HCT116 (cell line): Measurements from ENCODE around the gene HOPX.

Source experiments
- CTCF ChIP-seq, 3 experiments: fragments of 200-600 bp in 1 of 3; sonication (generic) in 1 of 3; IDR thresholded peaks in 2 of 3; conservative IDR thresholded peaks in 1 of 3; 2 replicates each; pipeline ENCODE4 v1.5.1; 2012 to 2017; ENCODE audit warnings: low read depth in 2 of 3, low read length in 2 of 3, antibody characterized with exemption in 1 of 3, borderline replicate concordance in 1 of 3, control low read depth in 1 of 3, mild to moderate bottlenecking in 1 of 3, mixed read lengths in 1 of 3, mixed run types in 1 of 3, moderate library complexity in 1 of 3; ENCODE audit not compliant: insufficient read depth in 1 of 3
- EGR1 ChIP-seq: IDR thresholded peaks from 2 replicates; pipeline ENCODE4 v1.6.1; 2012; ENCODE audit warnings: low read depth
- EZH2 ChIP-seq: fragments of 200-600 bp; sonication (generic); IDR thresholded peaks from 2 replicates; pipeline ENCODE4 v1.6.1; 2017; ENCODE audit warnings: antibody characterized with exemption, mixed run types
- EZH2phosphoT487 ChIP-seq: fragments of 200-600 bp; IDR thresholded peaks from 2 replicates; pipeline ENCODE4 v1.6.1; 2018; ENCODE audit warnings: antibody characterized with exemption, borderline replicate concordance
- FOSL1 ChIP-seq: IDR thresholded peaks from 2 replicates; pipeline ENCODE4 v1.6.1; 2012; ENCODE audit warnings: low read depth
- MAX ChIP-seq: IDR thresholded peaks from 2 replicates; pipeline ENCODE4 v1.6.1; 2012
- POLR2A ChIP-seq: IDR thresholded peaks from 2 replicates; pipeline ENCODE4 v1.7.0; 2011; ENCODE audit warnings: borderline replicate concordance; ENCODE audit not compliant: insufficient read depth, insufficient read length; ENCODE audit errors: extremely low read depth
- POLR2AphosphoS5 ChIP-seq: IDR thresholded peaks from 2 replicates; pipeline ENCODE4 v1.6.1; 2011; ENCODE audit warnings: mild to moderate bottlenecking, low read depth, low read length, moderate library complexity
- REST ChIP-seq: IDR thresholded peaks from 2 replicates; pipeline ENCODE4 v1.6.1; 2012; ENCODE audit warnings: low read depth
- SIN3A ChIP-seq: IDR thresholded peaks from 2 replicates; pipeline ENCODE4 v1.6.1; 2012; ENCODE audit warnings: low read depth
- YY1 ChIP-seq: IDR thresholded peaks from 2 replicates; pipeline ENCODE4 v1.6.1; 2011; ENCODE audit warnings: low read length, low read depth, moderate library complexity, mild to moderate bottlenecking; ENCODE audit not compliant: insufficient replicate concordance; ENCODE audit errors: extremely low read depth
- ZNF274 ChIP-seq: fragments of 200-500 bp; sonication (Bioruptor generic); IDR thresholded peaks from 2 replicates; pipeline ENCODE4 v1.6.1; 2014; ENCODE audit warnings: mild to moderate bottlenecking, low read depth, low read length, inconsistent platforms

GRCh38 chr4:56603297-56603696 lies 77.8 kb downstream of the HOPX start:
- TF ChIP-seq CTCF (IDR thresholded peaks at IDR 0.05 in 2 of 3, conservative IDR thresholded peaks at IDR 0.05 in 1 of 3; ENCODE audit: borderline replicate concordance in 1 of 3, insufficient read depth in 1 of 3, low read depth in 2 of 3, low read length in 2 of 3), result no peak
- TF ChIP-seq REST, result no peak
- TF ChIP-seq POLR2AphosphoS5, result no peak
- no peak for TF ChIP-seq EZH2
- TF ChIP-seq EZH2phosphoT487, result no peak
- no peak for TF ChIP-seq EGR1
- TF ChIP-seq POLR2A, result no peak
- no peak for TF ChIP-seq SIN3A
- TF ChIP-seq ZNF274, result no peak
- TF ChIP-seq FOSL1, result no peak
- no peak for TF ChIP-seq YY1
- no peak for TF ChIP-seq MAX
